GM21447 (cell line): ENCODE data around the gene ATP1A2.
"Not testable (repeated sequence)": the region's sequence is repeated elsewhere in the genome, so short reads cannot be mapped to it uniquely, and the experiment has no call there.

Source experiments
- ATAC-seq: cut with Tn5 transposase; IDR thresholded peaks from one replicate; pipeline ENCODE4 v1.9.1; 2021; ENCODE audit not compliant: unreplicated experiment

The ATP1A2 gene

DNA sequence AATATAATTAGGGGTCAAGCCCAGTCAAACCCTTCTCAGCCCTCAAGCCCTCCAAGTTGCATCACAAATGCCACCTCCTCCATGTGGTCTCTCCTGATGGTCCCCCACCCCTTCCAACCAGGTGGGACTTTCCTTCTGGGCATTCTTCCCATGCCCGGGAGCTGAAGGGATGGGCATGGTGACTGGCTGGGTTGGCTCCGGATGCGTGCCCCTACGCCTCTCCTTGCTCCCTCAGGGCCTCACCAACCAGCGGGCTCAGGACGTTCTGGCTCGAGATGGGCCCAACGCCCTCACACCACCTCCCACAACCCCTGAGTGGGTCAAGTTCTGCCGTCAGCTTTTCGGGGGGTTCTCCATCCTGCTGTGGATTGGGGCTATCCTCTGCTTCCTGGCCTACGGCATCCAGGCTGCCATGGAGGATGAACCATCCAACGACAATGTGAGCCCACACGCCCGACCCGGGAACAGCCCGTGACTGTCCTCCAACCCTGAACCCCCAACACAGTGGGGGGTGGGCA, 7.5 kb downstream of the ATP1A2 start:
- no peak for ATAC-seq

DNA sequence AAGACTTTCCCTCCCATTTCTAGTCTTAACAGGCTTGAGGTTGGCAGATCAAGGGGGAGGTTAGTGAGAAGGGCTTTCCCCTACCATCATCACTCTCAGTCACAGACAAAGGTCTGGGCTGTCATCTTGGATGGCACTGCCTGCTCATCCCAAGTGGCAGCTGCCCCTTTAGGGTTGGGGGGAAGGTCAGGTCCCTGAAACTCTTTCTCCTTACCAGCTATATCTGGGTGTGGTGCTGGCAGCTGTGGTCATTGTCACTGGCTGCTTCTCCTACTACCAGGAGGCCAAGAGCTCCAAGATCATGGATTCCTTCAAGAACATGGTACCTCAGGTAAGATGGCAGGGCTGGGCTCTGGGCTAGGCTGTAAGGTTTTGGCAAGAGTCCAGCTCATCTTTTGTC, 8.2 kb downstream of the ATP1A2 start:
- no peak for ATAC-seq

DNA sequence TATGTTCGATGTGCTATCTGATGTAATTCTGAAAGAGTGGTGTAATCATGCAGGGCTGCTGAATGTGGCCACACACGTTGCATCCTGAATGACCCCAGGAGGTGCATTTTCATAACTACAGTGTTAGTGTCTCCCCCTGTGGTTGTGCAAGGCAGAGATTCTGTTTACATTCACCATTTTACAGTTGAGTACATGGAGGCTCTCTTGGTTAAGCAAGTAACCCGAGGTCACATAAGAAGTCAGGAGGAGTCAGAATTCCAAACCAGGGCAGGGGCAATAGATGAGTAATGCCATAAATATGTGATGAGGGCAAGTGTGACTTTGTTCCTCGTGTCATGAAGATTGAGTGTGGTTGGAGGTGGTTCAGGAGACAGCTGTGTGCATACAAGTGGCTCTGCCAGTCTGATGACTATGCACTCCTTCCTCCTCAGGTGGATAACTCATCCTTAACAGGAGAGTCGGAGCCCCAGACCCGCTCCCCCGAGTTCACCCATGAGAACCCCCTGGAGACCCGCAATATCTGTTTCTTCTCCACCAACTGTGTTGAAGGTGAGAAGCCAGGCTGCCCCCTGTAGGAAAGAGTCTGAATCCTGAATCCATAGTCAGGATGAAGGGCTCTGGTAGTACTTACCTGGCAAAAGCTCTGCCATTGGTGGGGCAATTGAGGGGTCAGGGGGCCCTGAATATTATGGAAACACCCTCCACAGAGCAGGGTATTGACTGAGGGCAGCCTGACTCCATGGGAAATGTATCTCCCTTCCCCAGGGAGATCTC, 9.3 kb downstream of the ATP1A2 start:
- no peak for ATAC-seq

DNA sequence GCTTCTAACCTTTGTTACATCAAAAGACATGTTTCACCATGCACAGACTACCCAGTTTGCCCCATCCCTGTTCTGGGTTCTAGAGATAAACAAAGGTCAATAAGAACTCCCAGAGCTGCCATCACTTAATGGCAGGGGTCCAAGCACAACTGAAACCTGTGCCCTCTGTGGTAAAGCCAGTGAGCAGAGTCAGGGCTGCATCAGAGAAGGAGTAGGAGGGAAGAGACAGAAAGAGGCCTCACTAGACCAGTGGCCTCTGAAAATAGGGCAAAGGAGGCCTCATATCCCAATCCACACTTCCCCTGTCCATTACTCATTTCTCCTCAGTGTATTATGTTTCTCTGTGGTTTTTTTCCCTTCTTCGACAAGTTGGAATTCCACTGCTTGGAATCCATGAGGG, 10.2 kb downstream of the ATP1A2 start:
- ATAC-seq, result no peak

DNA sequence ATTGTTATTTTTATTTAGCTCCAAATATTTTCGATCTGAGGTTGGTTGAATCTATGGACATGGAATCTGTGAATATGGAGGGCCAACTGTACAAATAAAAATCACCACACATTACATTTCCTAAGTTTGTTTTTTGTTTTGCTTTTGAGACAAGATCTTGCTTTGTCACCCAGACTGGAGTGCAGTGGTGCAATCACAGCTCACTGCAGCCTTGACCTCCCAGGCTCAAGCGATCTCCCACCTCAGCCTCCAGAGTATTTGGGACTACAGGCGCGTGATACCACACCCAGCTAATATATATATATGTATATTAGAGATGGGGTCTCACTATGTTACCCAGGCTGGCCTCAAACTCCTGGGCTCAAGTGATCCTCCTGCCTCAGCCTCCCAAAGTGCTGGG, 10.8 kb downstream of the ATP1A2 start:
- ATAC-seq, result not testable (repeated sequence)

DNA sequence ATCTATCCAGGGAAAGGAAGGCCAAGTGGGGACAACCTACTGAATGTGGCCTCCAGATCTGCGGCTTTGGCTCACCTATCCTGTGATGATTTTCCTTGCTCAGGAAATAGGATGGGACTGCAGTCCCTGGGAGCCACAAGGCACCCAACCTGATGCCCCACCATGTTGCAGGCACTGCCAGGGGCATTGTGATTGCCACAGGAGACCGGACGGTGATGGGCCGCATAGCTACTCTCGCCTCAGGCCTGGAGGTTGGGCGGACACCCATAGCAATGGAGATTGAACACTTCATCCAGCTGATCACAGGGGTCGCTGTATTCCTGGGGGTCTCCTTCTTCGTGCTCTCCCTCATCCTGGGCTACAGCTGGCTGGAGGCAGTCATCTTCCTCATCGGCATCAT, 11.8 kb downstream of the ATP1A2 start:
- ATAC-seq, result no peak

DNA sequence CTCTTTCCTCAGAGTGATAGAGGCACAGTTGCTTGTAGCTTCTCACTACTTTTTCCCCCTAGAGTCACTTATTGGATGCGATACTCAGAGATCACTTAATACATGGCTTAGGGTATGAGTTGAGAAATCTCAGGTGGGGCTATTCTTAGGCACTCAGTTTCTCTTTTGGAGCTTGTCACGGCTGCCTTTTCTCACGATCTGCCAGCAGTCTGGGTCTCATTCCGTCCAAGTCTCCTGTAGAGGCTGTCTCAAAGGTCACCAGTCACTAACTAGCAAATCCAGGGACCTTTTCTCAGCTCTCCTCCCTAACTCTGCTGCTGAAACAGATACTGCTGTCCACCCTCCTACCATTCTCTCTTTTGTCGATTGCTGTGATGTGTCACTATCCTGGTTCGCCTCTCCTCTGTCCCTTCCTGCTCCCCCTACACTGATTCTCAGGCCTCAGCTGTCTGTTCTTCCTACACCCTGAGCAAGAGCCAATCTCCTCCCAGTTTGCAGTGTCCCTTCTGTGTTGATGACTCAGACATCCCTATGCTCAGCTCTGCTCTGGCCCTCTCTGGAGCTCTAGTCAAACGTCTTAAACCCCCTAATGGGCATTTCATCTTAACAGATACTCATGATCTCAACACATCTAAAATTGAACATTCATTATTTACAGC, 12.4 kb downstream of the ATP1A2 start:
- ATAC-seq, result no peak

DNA sequence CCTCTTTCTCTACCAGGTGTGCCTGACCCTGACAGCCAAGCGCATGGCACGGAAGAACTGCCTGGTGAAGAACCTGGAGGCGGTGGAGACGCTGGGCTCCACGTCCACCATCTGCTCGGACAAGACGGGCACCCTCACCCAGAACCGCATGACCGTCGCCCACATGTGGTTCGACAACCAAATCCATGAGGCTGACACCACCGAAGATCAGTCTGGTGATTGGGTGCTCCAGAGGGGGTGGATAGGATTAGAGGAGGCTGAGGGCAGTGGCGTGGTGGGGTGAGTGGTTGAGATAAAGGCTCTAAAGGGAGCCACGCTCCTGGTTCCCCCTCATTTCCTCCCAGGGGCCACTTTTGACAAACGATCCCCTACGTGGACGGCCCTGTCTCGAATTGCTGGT, 13.1 kb downstream of the ATP1A2 start:
- no peak for ATAC-seq

DNA sequence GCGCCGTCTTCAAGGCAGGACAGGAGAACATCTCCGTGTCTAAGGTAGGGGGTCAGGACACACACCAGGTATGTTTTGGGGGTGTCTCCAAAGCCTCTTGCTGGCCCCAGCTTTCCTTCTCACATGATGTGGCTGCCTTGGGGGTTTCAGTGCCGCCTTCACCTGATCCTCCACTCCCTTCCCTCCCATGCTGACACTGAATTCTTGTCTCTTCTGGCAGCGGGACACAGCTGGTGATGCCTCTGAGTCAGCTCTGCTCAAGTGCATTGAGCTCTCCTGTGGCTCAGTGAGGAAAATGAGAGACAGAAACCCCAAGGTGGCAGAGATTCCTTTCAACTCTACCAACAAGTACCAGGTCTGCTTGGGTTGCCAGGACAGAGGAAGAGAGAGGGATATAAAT, 13.5 kb downstream of the ATP1A2 start:
- ATAC-seq, result no peak

DNA sequence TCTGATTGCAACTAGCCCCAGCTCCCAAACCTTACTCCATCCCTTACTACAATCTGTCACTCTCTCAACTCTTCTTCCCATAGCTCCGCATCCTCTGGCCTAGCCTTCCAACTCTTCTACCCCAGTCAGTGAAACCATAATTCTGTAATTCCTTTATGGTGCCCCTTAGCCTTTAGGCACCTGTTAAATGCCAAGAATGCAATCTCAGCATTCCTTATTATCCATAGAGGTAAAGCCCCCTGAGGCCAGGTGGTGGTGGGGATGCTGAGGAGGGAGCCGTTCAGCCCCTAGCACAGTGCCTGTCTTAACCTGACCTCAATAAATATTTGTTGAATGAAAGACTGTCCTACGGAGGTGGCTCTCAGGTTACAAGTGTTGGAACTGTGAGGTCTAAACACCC, 14.0 kb downstream of the ATP1A2 start:
- ATAC-seq, result no peak

DNA sequence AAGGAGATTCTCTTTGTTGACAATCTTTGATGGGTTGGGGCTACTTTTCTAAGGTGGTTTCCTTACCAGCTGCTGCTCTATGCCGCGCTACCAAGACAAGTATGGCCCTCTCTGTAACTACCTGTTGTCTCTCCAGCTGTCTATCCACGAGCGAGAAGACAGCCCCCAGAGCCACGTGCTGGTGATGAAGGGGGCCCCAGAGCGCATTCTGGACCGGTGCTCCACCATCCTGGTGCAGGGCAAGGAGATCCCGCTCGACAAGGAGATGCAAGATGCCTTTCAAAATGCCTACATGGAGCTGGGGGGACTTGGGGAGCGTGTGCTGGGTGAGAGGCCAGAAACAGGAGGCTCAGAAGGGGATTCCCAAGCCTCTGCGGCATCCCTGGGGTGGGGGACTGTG, 14.4 kb downstream of the ATP1A2 start:
- no peak for ATAC-seq

DNA sequence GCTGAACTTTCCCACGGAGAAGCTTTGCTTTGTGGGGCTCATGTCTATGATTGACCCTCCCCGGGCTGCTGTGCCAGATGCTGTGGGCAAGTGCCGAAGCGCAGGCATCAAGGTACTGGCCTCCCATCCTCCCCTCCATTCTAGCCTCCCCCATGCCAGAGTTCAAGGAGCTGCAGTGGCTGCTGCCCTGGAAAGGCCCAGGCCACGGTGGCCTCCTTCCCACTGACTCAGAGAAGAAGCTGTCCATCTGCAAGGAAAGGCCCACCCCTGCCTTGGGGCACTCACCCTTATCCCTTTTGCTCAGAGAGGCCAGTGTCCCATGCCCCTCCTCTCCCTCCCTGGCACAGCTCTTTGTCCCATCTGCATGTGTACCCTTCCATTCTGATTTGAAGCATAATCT, 14.9 kb downstream of the ATP1A2 start:
- ATAC-seq, result no peak

DNA sequence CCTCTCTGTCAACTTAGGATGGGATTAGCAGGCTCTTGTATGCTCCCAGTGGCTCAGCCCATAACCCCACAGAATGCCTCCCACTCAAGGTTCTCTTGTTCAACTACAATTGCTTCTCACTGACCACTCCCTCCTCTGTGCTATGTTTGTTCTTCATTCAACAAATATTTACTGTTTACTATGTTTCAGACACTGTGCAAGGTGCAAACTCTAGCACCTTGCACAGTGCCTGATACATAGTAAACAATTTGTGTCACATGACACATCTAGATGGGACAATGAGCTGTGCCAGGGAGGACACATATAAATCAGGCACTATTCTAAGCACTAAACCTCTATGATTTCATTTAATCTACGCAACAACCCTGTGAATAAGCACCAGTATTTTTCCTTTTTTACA, 15.4 kb downstream of the ATP1A2 start:
- ATAC-seq, result no peak

DNA sequence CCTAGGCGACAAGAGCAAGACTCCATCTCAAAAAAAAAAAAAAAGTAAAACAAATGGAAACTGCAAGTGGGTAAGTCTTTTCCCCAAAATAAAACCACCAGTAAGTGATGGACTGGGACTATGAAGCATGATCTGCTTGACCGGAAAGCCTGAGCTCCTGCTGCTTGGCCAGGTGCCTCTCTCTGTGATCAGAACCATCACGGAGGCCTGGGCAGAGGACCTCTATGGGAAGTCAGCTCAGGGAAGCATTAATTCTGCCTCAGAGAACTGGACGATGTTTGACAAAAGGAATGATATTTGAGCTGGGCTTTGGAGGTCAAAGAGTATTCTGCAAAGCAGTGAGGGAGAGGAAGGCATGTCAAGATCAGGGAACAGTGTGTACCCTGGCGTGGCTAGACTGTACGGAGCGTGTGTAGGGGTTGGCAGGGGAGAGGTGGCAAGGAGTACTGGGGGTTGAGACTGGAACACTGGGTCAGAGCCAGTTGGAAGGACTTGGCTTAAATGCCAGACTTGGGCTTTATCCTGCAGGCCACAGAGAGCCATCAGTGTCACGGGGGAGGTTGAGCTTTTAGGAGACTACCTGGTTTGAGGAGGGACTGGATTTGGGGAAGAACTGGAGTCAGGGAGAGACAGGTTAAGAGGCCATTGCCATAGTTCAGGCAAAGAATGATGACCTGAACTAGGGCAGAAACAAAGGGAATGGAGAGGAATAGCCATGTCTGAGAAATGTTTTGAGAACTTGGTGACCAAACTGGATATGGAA, 16.4 kb downstream of the ATP1A2 start:
- no peak for ATAC-seq

DNA sequence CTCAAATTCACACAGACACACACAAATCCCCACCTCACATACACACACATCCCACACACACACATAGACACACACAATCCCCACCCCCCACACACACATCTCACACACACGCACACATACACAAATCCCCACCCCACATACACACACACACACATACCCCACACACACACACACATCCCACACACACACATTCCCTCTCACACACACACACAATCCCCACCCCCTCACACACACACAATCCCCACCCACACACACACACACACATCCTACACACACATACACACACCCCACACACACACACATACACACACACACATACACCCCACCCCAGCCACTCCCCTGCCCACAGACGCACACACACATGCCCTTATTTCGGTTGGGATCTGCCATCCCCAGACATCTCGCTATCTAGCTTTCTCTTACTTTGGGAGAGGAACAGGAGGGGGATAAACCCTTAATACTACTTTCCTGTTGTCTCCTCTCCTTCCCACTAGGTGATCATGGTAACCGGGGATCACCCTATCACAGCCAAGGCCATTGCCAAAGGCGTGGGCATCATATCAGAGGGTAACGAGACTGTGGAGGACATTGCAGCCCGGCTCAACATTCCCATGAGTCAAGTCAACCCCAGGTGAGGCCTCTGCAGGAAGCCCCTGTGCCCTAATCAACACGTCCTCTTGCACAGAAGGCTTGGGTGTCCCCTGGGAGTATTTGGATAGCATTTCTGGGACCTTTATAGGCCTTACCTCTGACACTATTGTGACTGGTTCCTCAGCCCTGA, 18.6 kb downstream of the ATP1A2 start:
- ATAC-seq, result no peak

DNA sequence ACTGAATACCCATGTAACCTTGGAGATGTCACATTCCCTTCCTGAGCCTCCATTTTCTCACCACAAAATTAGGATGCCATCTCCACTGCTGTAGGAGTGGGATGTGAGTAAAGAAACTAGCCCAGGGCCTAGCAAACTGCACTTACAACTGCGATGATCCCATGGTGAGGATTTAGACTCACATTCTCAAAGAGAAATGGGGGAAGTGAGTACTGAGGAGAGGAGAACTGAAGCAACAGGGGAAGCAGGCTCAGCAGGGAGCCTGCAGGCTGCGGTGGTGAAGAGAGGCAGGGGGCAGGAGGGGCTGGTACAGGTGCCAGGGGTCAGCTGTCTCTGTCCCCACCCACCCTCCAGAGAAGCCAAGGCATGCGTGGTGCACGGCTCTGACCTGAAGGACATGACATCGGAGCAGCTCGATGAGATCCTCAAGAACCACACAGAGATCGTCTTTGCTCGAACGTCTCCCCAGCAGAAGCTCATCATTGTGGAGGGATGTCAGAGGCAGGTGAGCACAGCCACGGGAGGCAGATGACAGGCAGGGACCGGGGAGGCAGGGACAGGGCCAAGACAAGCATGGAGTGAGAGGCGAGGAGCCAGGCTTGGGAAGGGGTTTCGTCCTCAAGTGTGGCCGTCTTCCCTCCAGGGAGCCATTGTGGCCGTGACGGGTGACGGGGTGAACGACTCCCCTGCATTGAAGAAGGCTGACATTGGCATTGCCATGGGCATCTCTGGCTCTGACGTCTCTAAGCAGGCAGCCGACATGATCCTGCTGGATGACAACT, 19.4 kb downstream of the ATP1A2 start:
- ATAC-seq, result no peak

DNA sequence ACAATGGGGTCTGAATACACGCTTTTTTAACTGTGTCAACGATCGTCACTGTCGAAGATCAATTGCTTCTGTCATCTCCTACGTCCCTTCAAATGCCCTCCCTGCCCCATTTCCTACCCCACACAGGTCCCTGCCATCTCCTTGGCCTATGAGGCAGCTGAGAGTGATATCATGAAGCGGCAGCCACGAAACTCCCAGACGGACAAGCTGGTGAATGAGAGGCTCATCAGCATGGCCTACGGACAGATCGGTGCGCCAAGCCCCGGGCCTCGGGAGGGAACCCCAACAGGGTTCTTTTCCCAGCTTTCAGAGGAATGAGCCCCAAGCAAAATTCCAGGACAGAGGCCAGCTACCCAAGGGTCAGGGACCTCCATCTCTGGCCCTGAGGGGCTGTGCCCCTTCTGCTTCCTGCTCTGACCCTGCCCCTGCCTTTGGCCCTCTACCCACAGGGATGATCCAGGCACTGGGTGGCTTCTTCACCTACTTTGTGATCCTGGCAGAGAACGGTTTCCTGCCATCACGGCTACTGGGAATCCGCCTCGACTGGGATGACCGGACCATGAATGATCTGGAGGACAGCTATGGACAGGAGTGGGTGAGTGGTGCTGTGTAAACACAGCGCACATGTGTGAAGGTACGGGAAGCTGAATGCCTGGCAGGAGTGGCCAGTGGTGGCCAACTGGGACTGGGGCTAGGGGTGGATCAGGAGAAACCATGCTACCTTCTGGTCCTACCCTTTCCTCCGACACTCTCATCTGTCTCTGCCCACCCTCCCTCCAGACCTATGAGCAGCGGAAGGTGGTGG, 20.8 kb downstream of the ATP1A2 start:
- ATAC-seq, result no peak

DNA sequence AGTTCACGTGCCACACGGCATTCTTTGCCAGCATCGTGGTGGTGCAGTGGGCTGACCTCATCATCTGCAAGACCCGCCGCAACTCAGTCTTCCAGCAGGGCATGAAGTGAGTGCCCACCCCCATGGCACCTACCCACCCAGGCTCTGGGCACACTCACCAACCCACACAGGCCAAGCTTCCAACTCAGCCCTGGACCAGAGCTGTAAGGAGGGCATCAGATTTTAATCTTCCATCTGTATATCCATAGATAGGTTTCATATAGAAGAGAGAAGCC, 21.3 kb downstream of the ATP1A2 start:
- ATAC-seq, result no peak

DNA sequence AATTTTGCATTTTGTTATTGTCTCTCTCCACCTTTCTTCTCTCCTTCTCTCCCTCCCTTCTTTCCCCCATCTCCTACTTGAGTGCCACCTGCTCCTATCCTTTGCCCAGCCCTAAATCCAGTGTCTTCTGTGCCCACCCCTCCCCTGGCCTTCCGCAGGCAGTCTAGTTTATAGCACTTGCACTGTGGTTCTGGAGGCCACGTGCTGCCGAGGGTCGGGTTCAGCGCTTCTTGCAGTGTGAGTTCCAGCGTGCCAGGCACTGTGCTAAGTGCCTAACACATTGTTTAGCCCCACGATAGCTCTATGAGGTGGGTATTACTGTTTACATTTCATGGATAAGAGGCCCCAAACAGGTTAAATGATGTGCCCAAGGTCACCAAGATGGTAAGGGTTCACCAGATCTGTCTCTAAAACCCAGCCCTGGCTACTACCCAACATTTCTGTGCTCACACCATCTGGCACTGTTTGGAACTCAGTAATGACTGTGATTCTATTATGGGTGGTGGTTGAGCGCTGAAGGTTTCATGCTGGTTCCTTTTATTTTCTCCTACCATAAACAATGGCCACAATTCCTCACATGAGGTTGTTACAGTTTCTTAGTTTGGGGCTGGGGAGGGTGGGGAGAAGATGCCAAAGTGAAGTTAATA, 21.8 kb downstream of the ATP1A2 start:
- no peak for ATAC-seq
